ENCODE data around the gene ITGA1. TPM values are rescaled to one million over a fixed set of nuclear protein-coding genes. Genes with fewer than 3 reads are reported as not detected.

ITGA1 gene
- total and polyA plus RNA-seq, 2 of the 8 experiments (the other 6 are each of a cell fraction or from before 2014, with no cell fraction given), result 2.3 to 9.0 TPM

- Histone ChIP-seq H2AK5ac (ENCODE audit: low read depth, low read length) (no peak overlapping the region), H3K79me2 (ENCODE audit: control insufficient read depth in 1 of 2, insufficient read depth in 2 of 2, low read length in 2 of 2) (no peaks in the 10 kb centered on the region), H4K5ac (ENCODE audit: insufficient read length, low read depth, low read length) (no peak overlapping the region), H2BK5ac (ENCODE audit: low read depth, low read length) (no peak overlapping the region), H3K4me2 (ENCODE audit: insufficient read depth in 1 of 2, low read depth in 2 of 2, low read length in 2 of 2) (no peak overlapping the region), H3K36me3 (ENCODE audit: control insufficient read depth in 2 of 4, insufficient read depth in 4 of 4, low read length in 3 of 4) (no peaks in the 10 kb centered on the region), H2BK12ac (ENCODE audit: low read depth, low read length) (no peak overlapping the region), H3K56ac (replicated peaks; ENCODE audit: insufficient read length, low read depth, low read length) (no peak overlapping the region), H2BK120ac (replicated peaks; ENCODE audit: low read depth, low read length) (no peak overlapping the region), H2AFZ (ENCODE audit: low read length) (no peak overlapping the region), H4K20me1 (replicated peaks in 1 of 2; ENCODE audit: control insufficient read depth in 1 of 2, insufficient read depth in 2 of 2, low read length in 2 of 2) (no peaks in the 10 kb centered on the region), H4K91ac (replicated peaks; ENCODE audit: insufficient read length, low read length) (no peak overlapping the region), H3K14ac (ENCODE audit: insufficient read length) (no peak overlapping the region), H3K4me3 (ENCODE audit: extremely low read depth in 1 of 4, insufficient read depth in 2 of 4, low read depth in 3 of 4, low read length in 4 of 4) (no peak overlapping the region), H3K79me1 (ENCODE audit: low read depth, low read length) (no peaks in the 10 kb centered on the region), H3K18ac (ENCODE audit: extremely low read depth, low read length) (no peak overlapping the region), H3K4me1 (replicated peaks in 1 of 4; ENCODE audit: control insufficient read depth in 3 of 4, insufficient read depth in 4 of 4, low read length in 3 of 4) (no peaks in the 10 kb centered on the region), H3K27ac (ENCODE audit: low read depth, low read length) (no peak overlapping the region), H2BK20ac (ENCODE audit: low read length) (no peak overlapping the region), H4K8ac (ENCODE audit: extremely low read depth, insufficient read depth, low read length) (no peak overlapping the region), H3K27me3 (replicated peaks in 1 of 4; ENCODE audit: control insufficient read depth in 3 of 4, extremely low read depth in 1 of 4, insufficient read depth in 3 of 4, low read length in 3 of 4) (no peaks in the 10 kb centered on the region), H2BK15ac (ENCODE audit: low read length) (no peak overlapping the region), H3K4ac (replicated peaks; ENCODE audit: insufficient read length, low read depth, low read length) (no peak overlapping the region), H3K23me2 (ENCODE audit: low read depth, low read length) (no peaks in the 10 kb centered on the region; the same call in 1 of the 2 replicates), H3K23ac (ENCODE audit: insufficient read length) (no peak overlapping the region), H3K9me3 (ENCODE audit: insufficient read depth in 2 of 2, low read depth in 1 of 2, low read length in 1 of 2) (no peaks in the 10 kb centered on the region), H3K9ac (replicated peaks in 1 of 4; ENCODE audit: extremely low read depth in 1 of 4, low read depth in 3 of 4, low read length in 3 of 4) (no peak overlapping the region)
- ChIA-PET CTCF (ENCODE audit: partially characterized antibody) (interaction anchor here (1.2 to 1.3 kb wide), 2 partner anchors 9 to 95 kb away, joined by 3 to 4 read pairs; no protein-coding TSS in a partner anchor), POLR2A (ENCODE audit: partially characterized antibody) (interaction anchor here (0.6 kb wide), 1 partner anchor 28 kb away, joined by 3 read pairs; the partner anchor contains the start of genes ITGA1 and PELO)
- 94% methylated on average over 1 of the region's 1 CpG; no CpG with 5 or more reads in 1 of the 2 experiments for WGBS, 2 experiments (ENCODE audit: extremely low coverage in 1 of 2, insufficient coverage in 1 of 2, insufficient read length in 1 of 2, insufficient replicate concordance in 2 of 2, low coverage in 1 of 2, low lambda C conversion rate in 2 of 2, missing lambda C conversion rate in 1 of 2)
- DNase-seq (ENCODE audit: low read depth in 1 of 2, low spot score in 2 of 2), result no peak
- FAIRE-seq, result no peak
- TF ChIP-seq SP1 (IDR thresholded peaks at IDR 0.05; ENCODE audit: low read depth, low read length), result no peak
- no peak for TF ChIP-seq PHF8 (conservative IDR thresholded peaks at IDR 0.05; ENCODE audit: low read depth, low read length)
- TF ChIP-seq KDM4A (IDR thresholded peaks at IDR 0.05; ENCODE audit: low read depth, low read length, severe bottlenecking), result no peak
- no peak for TF ChIP-seq USF2 (IDR thresholded peaks at IDR 0.05; ENCODE audit: low read length)
- no peak for TF ChIP-seq KDM5A (IDR thresholded peaks at IDR 0.05; ENCODE audit: low read length)
- TF ChIP-seq TAF7 (optimal IDR thresholded peaks at IDR 0.05; ENCODE audit: borderline replicate concordance, low read depth, low read length), result no peak
- TF ChIP-seq RFX5 (IDR thresholded peaks at IDR 0.05; ENCODE audit: borderline replicate concordance, low read depth, low read length), result no peak
- no peak for TF ChIP-seq SUZ12 (IDR thresholded peaks at IDR 0.05; ENCODE audit: low read length)
- no peak for TF ChIP-seq RNF2 (IDR thresholded peaks at IDR 0.05; ENCODE audit: borderline replicate concordance, low read depth, low read length, missing control alignments, poor library complexity, severe bottlenecking)
Observed at GRCh38 chr5:52759331-52759730, 28.4 kb upstream of the ITGA1 start.
